Activated B cell treated with CpG ODN at 0.5 μM for 24 hours (primary cell): Measurements from ENCODE around the gene ARID2. TPM values are rescaled to one million over a fixed set of nuclear protein-coding genes. Genes with fewer than 3 reads are reported as not detected.
A peak's percentile ranks its signal among the peaks of the same experiment; 100 is the strongest.

Experiments
- ATAC-seq: fragments of 200-7000 bp; cut with Tn5 transposase; one replicate; pipeline ENCODE4 v1.10.0; 2021; ENCODE audit warnings: low read depth, mild to moderate bottlenecking, moderate library complexity
- CTCF ChIA-PET: fragments of 350-600 bp; sonication (Branson Sonifier 250); formaldehyde crosslinking; loops from one replicate; lab custom pipeline; 2021; ENCODE audit warnings: antibody characterized with exemption; lab: Charles Lee
- POLR2A ChIA-PET: fragments of 350-600 bp; sonication (Branson Sonifier 250); formaldehyde crosslinking; loops from one replicate; lab custom pipeline; 2021; ENCODE audit warnings: antibody characterized with exemption; lab: Charles Lee
- DNase-seq: peaks from one replicate; pipeline ENCODE4 v3.0.0; 2022
- H3K27ac Mint-ChIP-seq: one replicate; pipeline ENCODE4 v1.8.0; 2020; ENCODE audit warnings: mixed read lengths
- H3K27me3 Mint-ChIP-seq: one replicate; pipeline ENCODE4 v1.8.0; 2021; ENCODE audit warnings: mixed read lengths
- H3K36me3 Mint-ChIP-seq: one replicate; pipeline ENCODE4 v1.8.0; 2021; ENCODE audit warnings: low read depth, mixed read lengths
- H3K4me1 Mint-ChIP-seq: one replicate; pipeline ENCODE4 v1.8.0; 2021; ENCODE audit warnings: mixed read lengths
- H3K4me3 Mint-ChIP-seq: one replicate; pipeline ENCODE4 v1.8.0; 2020; ENCODE audit warnings: mild to moderate bottlenecking, mixed read lengths
- H3K9me3 Mint-ChIP-seq: one replicate; pipeline ENCODE4 v1.8.0; 2020; ENCODE audit warnings: mixed read lengths
- intact Hi-C: fragments of 100-400 bp; cut with micrococcal nuclease; formaldehyde crosslinking; loops from one replicate; pipeline ENCODE4 v1.15.1; 2024
- total RNA-seq: library from RNA; stranded (reverse); gene quantifications from 2 replicates; pipeline ENCODE4 v1.2.3, GENCODE V29; 2022
- TF ChIP-seq, protein P1 (sequence below): fragments of 200-600 bp; IDR thresholded peaks from one replicate; pipeline ENCODE4 v1.8.0; 2022; ENCODE audit warnings: antibody characterized with exemption, mild to moderate bottlenecking

Gene ARID2
- total RNA-seq, 1 donor from 2014 or later, result 48.7 TPM

DNA sequence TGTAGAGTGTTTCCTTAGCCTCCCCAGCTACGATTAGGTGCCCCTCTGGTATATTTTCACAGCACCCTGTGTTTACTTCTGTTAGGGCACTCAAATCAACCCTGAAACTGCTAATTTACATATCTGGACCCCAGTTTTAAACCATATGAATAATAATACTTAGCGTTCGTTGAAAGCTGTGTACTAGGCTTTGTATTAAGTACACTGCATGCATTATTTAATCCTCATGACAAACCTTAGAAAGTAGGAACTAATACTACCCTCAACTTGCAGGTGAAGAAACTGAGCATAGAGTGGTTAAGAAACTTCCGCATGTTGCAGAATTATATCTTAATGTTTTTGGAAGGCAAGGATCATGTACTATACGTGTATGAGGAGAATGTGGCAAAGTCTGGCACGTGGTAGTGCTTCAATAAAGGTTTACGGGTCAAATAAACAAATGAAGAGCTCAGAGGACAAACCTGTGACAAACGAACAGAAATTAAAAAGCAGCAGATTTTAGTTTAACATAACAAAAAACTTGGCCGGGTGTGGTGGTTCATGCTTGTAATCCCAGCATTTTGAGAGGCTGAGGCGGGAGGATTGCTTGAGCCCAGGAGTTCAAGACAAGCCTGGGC lies 22.2 kb upstream of the ARID2 start:
- no peak for DNase-seq
- no peaks in the 10 kb centered on the region for H3K27me3 Mint-ChIP-seq
- H3K27ac Mint-ChIP-seq, result no peak overlapping the region
- peaks cover 2% of the 10 kb centered on the region for H3K36me3 Mint-ChIP-seq
- H3K9me3 Mint-ChIP-seq, result no peaks in the 10 kb centered on the region
- TF ChIP-seq, protein P1, sequence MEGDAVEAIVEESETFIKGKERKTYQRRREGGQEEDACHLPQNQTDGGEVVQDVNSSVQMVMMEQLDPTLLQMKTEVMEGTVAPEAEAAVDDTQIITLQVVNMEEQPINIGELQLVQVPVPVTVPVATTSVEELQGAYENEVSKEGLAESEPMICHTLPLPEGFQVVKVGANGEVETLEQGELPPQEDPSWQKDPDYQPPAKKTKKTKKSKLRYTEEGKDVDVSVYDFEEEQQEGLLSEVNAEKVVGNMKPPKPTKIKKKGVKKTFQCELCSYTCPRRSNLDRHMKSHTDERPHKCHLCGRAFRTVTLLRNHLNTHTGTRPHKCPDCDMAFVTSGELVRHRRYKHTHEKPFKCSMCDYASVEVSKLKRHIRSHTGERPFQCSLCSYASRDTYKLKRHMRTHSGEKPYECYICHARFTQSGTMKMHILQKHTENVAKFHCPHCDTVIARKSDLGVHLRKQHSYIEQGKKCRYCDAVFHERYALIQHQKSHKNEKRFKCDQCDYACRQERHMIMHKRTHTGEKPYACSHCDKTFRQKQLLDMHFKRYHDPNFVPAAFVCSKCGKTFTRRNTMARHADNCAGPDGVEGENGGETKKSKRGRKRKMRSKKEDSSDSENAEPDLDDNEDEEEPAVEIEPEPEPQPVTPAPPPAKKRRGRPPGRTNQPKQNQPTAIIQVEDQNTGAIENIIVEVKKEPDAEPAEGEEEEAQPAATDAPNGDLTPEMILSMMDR, result no peak
- ChIA-PET POLR2A (interaction anchor here (1.0 kb wide), 1 partner anchor 37 kb away, joined by 5 read pairs; no protein-coding TSS in a partner anchor), CTCF (interaction anchor here (3.5 kb wide), 1 partner anchor 18 kb away, joined by 9 read pairs; no protein-coding TSS in a partner anchor)
- H3K4me1 Mint-ChIP-seq, result peaks cover 27% of the 10 kb centered on the region
- ATAC-seq, result no peak
- no peak overlapping the region for H3K4me3 Mint-ChIP-seq
- intact Hi-C loops, result loop anchor here (2.0 kb wide), 1 partner anchor 37 kb away; no protein-coding TSS in a partner anchor

- H3K36me3 Mint-ChIP-seq, result peaks cover 2% of the 10 kb centered on the region
- ATAC-seq, result no peak
- no peaks in the 10 kb centered on the region for H3K9me3 Mint-ChIP-seq
- TF ChIP-seq, protein P1, result no peak
- ChIA-PET CTCF (interaction anchor here (1.0 to 3.5 kb wide), 2 partner anchors 17 to 165 kb away, joined by 3 to 9 read pairs; no protein-coding TSS in a partner anchor), POLR2A (no interaction called here)
- intact Hi-C loops, result no loop called here
- H3K4me1 Mint-ChIP-seq, result peaks cover 31% of the 10 kb centered on the region
- no peak overlapping the region for H3K4me3 Mint-ChIP-seq
- no peak overlapping the region for H3K27ac Mint-ChIP-seq
- no peaks in the 10 kb centered on the region for H3K27me3 Mint-ChIP-seq
- DNase-seq, result no peak
Measured at GRCh38 chr12:45708363-45708762, 21.1 kb upstream of the ARID2 start.

DNA sequence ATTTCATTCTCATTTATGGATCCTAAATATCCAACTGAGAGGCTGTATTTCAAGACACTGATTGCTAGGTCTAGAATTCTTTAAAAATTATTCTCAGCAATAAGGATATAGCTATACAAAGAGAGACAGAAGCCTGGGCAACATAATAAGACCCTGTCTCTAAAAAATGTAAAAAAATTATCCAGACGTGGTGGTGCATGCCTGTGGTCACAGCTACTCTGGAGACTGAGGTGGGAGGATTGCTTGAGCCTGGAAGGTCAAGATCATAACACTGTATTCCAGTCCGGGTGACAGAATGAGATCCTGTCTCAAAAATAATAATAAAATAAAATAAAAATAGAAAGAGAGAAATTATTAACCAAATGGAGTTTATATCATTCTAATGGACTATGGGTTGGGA lies 20.6 kb upstream of the ARID2 start:
- H3K27me3 Mint-ChIP-seq, result no peaks in the 10 kb centered on the region
- no peaks in the 10 kb centered on the region for H3K9me3 Mint-ChIP-seq
- ChIA-PET CTCF (interaction anchor here (1.0 to 3.5 kb wide), 2 partner anchors 16 to 165 kb away, joined by 3 to 9 read pairs; no protein-coding TSS in a partner anchor), POLR2A (no interaction called here)
- H3K4me1 Mint-ChIP-seq, result peaks cover 33% of the 10 kb centered on the region
- DNase-seq, result no peak
- TF ChIP-seq, protein P1, result no peak
- no peak for ATAC-seq
- H3K27ac Mint-ChIP-seq, result no peak overlapping the region
- peaks cover 2% of the 10 kb centered on the region for H3K36me3 Mint-ChIP-seq
- H3K4me3 Mint-ChIP-seq, result no peak overlapping the region
- intact Hi-C loops, result no loop called here

DNA sequence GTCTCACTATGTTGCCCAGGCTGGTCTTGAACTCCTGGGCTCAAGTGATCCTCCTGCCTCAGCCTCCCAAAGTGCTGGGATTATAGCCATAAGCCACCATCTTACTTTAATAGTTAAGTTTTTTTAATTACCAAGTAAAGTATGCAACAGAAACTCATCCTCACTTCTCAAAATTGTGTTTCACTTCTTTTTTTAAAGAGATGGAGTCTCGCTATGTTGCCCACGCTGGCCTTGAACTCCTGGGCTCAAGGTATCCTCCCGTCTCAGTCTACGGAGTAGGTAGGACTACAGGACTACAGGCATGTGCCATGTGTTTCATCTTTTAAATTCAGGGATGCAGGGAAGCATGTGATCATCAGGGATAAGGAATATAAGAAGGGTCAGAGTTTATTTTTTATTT lies 17.2 kb upstream of the ARID2 start:
- Mint-ChIP-seq H3K9me3 (no peaks in the 10 kb centered on the region), H3K27me3 (no peaks in the 10 kb centered on the region), H3K27ac (no peak overlapping the region), H3K4me3 (no peak overlapping the region), H3K36me3 (no peaks in the 10 kb centered on the region), H3K4me1 (peaks cover 22% of the 10 kb centered on the region)
- DNase-seq (no peak), ATAC-seq (peak; percentile 42)
- CTCF ChIA-PET, result no interaction called here
- POLR2A ChIA-PET, result no interaction called here
- intact Hi-C loops, result no loop called here
- TF ChIP-seq, protein P1, result no peak

DNA sequence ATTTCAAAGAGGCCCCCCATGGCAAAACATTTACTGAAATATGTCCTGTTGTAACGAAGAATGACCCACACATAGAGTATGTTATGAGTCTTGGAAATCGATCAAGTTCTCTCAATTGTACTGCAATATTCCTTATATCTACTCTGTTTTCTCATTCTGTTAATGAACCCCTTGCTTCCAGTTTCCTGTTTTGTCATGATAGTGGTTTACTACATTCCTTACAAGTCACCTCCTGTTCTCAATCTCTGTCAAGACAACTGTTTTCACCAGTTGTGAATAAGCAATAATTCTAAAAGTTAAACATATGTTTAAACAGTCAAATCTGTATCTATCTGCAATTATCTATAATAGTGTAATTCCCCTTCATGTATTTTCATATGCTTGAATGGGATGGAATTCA lies 16.4 kb upstream of the ARID2 start:
- ChIA-PET CTCF (no interaction called here), POLR2A (no interaction called here)
- Mint-ChIP-seq H3K4me3 (no peak overlapping the region), H3K36me3 (no peaks in the 10 kb centered on the region), H3K27ac (no peak overlapping the region), H3K4me1 (peaks cover 20% of the 10 kb centered on the region), H3K27me3 (no peaks in the 10 kb centered on the region), H3K9me3 (no peaks in the 10 kb centered on the region)
- intact Hi-C loops, result no loop called here
- no peak for ATAC-seq
- TF ChIP-seq, protein P1, result no peak
- no peak for DNase-seq
